NK-92 (cell line): ENCODE measurements around the gene CLDN22.

Experiments
- DNase-seq: peaks from one replicate; lab custom pipeline; 2025; ENCODE audit not compliant: unreplicated experiment; lab: John Stamatoyannopoulos, UW

CLDN22 gene

DNA sequence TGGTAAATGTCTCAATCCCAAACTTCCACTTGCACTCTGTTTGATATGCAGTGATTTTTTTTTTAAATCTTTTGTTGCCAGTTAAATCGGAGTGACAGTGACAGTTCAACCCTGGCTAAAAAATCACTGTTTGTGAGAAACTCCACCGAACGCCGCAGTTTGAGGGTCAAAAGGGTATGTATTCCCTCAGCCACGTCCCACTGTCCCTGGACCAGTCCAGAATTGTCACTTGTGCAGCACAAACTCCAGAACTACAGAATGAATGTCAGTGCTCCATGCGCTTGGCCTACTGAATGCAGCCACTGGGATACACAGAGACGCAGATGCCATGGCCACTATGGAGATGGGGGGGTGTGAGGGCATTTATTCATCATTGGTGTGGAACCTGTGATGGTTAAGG is 34.2 kb downstream of the CLDN22 start:
- DNase-seq, result no peak

DNA sequence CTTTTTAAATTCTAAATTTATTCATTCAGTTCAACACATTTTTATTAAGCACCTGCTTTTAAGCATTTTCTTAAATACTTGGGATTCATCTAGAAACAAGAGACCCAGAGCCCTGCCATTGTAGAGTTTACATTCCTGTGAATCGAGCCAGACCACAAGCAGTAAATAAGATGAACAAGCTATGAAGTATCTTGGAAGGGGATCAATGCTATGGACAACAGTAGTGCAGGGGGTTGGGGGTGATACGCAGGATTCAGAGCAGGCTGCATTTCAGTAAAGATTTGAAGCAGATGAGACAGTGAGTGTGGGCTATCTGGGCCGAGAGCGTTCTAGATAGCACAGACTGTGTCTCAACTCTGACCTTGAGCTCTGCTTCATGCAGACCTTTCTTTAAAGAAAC is 35.1 kb downstream of the CLDN22 start:
- DNase-seq, result no peak

DNA sequence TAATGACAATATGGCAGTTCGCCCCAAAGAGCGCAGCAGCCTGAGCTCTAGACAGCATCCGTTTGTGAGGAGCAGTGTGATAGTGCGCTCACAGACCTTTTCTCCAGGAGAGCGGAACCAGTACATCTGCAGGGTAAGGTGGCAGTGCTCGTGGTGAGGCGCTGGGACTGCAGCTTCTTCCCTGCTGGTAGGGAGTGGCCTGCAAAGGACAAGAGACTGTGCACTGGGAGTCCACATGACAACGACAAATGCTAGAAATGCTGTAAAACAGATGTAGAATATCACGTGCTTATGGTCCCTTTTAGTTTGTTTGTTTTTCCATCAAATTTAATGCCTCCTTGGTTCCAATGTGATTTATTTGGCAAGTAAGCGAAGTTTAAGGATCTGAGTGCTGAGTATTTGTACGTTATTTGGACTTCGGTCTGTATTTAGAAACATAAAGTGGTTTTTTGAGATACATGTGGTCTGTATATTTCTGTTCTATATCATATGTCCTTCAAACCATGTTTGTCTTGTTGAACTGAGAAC is 35.8 kb downstream of the CLDN22 start:
- no peak for DNase-seq

DNA sequence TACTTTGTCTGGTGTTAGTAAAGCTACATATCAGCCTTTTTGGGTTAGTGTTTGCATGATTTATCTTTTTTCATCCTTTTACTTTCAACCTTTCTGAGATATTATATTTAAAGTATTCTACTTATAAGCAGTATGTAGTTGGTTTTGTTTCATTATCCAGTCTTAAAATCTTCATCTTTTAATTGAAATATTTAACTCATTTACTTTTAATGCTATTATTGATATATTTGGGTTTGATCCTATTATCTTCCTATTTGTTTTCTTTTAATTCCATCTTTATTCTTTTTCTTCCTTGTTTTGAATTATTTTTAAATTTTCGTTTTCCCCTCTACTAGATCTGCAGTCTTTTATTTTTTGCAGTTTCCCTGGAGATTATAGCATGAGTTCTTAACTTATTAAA is 44.0 kb downstream of the CLDN22 start:
- no peak for DNase-seq

DNA sequence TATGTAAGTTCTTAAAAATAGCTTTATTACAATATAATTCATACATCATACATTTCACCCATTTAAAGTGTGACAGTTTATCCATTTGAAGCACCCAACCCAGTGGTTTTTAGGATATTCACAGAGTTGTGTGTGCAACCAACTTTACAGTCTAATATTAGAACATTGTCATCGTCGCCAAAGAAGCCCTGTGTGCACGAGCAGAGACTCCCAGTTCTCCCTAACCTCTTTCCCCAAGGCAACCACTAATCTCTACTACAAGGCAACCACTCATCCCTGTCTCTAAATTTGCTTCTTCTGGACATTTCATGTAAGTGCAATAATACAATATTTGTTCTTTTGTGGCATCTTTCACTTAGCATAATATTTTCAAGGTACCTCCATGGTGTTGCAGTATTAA is 47.7 kb downstream of the CLDN22 start:
- DNase-seq, result no peak

DNA sequence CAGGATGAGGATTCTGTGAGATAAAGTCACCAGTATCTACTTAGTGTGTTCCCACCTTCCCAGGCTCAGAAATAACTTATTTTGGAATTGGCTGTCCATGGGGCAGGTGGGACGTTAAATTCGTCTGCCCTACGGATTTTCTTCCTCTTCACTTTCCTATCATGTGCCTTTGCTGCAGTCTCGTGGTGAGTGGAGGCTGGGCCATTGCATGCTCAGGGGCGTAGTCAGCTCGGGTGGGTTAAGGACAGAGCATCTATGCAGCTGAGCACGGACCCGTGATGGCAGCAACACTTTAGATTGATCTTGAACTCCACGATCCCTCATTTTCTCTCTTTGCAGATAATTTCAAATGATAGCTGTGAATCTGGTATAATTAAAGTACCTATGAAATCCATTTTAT is 51.5 kb downstream of the CLDN22 start:
- DNase-seq, result no peak
